Retinal pigment epithelial cell (primary cell): Measurements from ENCODE around the gene COL6A1.
A peak's percentile ranks its signal among the peaks of the same experiment; 100 is the strongest.

ENCODE experiments used
- DNase-seq: peaks from one replicate; pipeline ENCODE4 v3.0.0-alpha.2; 2010; ENCODE audit warnings: low read depth
- H3K4me3 ChIP-seq: 2 replicates; pipeline ENCODE4 v1.5.1; 2011; ENCODE audit warnings: mild to moderate bottlenecking, low read length, control low read depth, moderate library complexity
- TF ChIP-seq, protein P1 (sequence below): conservative IDR thresholded peaks from 2 replicates; pipeline ENCODE4 v1.5.1; 2011; ENCODE audit warnings: low read depth, low read length, control low read depth, inconsistent platforms

COL6A1 gene, protein sequence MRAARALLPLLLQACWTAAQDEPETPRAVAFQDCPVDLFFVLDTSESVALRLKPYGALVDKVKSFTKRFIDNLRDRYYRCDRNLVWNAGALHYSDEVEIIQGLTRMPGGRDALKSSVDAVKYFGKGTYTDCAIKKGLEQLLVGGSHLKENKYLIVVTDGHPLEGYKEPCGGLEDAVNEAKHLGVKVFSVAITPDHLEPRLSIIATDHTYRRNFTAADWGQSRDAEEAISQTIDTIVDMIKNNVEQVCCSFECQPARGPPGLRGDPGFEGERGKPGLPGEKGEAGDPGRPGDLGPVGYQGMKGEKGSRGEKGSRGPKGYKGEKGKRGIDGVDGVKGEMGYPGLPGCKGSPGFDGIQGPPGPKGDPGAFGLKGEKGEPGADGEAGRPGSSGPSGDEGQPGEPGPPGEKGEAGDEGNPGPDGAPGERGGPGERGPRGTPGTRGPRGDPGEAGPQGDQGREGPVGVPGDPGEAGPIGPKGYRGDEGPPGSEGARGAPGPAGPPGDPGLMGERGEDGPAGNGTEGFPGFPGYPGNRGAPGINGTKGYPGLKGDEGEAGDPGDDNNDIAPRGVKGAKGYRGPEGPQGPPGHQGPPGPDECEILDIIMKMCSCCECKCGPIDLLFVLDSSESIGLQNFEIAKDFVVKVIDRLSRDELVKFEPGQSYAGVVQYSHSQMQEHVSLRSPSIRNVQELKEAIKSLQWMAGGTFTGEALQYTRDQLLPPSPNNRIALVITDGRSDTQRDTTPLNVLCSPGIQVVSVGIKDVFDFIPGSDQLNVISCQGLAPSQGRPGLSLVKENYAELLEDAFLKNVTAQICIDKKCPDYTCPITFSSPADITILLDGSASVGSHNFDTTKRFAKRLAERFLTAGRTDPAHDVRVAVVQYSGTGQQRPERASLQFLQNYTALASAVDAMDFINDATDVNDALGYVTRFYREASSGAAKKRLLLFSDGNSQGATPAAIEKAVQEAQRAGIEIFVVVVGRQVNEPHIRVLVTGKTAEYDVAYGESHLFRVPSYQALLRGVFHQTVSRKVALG

GRCh38 chr21:45981151-45982091 lies at the start of gene COL6A1:
COL6A1 (plus strand) TSS chr21:45981770; CDS start chr21:45981851, 81 bp downstream.
- TF ChIP-seq, protein P1, sequence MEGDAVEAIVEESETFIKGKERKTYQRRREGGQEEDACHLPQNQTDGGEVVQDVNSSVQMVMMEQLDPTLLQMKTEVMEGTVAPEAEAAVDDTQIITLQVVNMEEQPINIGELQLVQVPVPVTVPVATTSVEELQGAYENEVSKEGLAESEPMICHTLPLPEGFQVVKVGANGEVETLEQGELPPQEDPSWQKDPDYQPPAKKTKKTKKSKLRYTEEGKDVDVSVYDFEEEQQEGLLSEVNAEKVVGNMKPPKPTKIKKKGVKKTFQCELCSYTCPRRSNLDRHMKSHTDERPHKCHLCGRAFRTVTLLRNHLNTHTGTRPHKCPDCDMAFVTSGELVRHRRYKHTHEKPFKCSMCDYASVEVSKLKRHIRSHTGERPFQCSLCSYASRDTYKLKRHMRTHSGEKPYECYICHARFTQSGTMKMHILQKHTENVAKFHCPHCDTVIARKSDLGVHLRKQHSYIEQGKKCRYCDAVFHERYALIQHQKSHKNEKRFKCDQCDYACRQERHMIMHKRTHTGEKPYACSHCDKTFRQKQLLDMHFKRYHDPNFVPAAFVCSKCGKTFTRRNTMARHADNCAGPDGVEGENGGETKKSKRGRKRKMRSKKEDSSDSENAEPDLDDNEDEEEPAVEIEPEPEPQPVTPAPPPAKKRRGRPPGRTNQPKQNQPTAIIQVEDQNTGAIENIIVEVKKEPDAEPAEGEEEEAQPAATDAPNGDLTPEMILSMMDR = no peak
- peak within 1 kb of the TSS; percentile 59 for H3K4me3 ChIP-seq
- peak; percentile 43 for DNase-seq

DNA sequence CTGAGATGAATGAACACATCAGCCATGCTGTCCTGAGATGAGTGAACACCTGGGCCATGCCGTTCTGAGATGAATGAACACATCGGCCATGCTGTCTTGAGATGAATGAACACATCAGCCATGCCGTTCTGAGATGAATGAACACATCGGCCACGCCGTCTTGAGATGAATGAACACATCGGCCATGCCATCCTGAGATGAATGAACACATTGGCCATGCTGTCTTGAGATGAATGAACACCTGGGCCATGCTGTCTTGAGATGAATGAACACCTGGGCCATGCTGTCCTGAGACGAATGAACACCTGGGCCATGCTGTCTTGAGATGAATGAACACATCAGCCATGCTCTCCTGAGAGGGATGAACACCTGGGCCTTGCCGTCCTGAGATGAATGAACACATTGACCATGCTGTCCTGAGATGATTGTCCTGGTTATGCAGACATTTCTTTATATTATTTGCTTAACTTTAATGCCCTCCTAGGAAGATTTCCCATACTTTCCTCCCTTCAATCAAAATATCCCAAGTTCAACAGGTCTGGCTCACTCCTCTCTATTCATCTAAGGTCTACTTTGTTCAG lies 48.6 kb upstream of the COL6A1 start:
- DNase-seq = no peak
- TF ChIP-seq, protein P1 = no peak
- H3K4me3 ChIP-seq = no peak overlapping the region

GRCh38 chr21:45934085-45934484 lies 47.5 kb upstream of the COL6A1 start:
- no peak overlapping the region for H3K4me3 ChIP-seq
- TF ChIP-seq, protein P1 = no peak

DNA sequence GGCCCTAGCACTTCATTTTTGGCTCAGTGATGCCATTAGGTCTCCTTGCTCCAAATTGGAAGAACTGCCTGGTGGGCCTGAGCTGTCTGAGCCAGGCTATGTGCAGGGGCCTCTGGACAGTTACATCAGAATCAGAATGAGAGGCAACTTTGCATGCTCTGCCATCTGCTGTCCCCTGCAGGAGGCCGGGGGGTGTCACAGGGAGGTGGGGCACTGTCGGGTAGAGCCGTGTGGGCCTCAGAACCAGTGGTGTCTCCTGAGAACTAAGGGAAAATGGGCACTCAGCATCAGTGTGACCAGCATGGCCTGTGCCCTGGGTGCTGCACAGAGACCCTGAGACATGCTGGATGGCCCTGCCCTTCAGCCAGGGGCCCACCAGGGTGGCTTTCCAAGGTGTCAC lies 47.0 kb upstream of the COL6A1 start:
- TF ChIP-seq, protein P1 = no peak

More at GRCh38 chr21:45934085-45934484, 47.5 kb upstream of the COL6A1 start:
- DNase-seq = no peak

DNA sequence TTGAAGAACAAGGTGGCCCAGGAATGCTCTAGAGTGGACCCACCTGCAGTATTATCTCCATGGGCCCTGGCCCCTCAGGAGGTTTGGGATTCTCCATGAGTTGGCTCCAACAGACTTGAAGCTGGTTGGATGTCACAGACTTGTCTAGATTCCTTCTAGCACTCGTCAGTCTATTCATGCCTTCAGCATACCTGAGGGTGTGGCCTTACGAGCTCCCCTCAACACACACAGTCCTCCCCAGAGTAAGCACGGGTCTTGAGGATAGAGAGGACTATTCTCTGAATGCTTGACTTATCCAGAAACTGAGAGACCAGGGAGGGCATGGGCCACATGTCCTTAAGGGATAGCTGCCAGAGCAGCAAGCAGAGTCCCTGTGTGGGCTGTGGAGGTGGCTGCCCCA lies 45.9 kb upstream of the COL6A1 start:
- DNase-seq = peak; percentile 23
- TF ChIP-seq, protein P1 = no peak
- no peak overlapping the region for H3K4me3 ChIP-seq

More for the DNA sequence above, 47.0 kb upstream of the COL6A1 start:
- H3K4me3 ChIP-seq = no peak overlapping the region
- DNase-seq = no peak
